ENCODE data around the gene CD200R1L. TPM values are rescaled to one million over a fixed set of nuclear protein-coding genes. Genes with fewer than 3 reads are reported as not detected.
"Not testable (repeated sequence)": the region's sequence is repeated elsewhere in the genome, so short reads cannot be mapped to it uniquely, and the experiment has no call there.

Gene CD200R1L
- total and polyA plus RNA-seq, 5 donors from 2014 or later, result not detected

DNA sequence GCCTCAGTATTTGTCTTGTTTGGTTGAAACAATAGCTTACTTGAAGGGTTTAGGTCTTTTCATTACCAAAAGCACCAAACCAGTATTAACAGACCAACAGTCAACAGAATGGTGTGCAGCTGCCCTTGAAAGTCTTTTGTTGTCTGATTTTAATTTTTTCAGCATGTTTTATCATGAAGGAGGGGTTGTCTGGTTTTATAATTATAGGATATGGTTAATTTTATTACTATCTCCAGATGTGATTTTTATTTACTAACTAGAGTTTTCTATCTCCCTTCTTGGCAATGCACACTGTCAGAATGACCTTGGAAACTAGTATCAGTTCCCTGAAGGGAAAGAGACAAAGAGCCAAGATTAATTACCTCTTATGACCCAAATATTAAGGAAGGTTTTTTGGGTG, 9.2 kb upstream of the CD200R1L start:
- Histone ChIP-seq H3K27ac (ENCODE audit: insufficient read depth, low read length, poor library complexity, severe bottlenecking) (no peak overlapping the region), H3K36me3 (ENCODE audit: control insufficient read depth, insufficient read depth, low read length) (no peaks in the 10 kb centered on the region), H3K27me3 (ENCODE audit: control insufficient read depth, insufficient read depth, low read length) (no peaks in the 10 kb centered on the region), H3K4me3 (ENCODE audit: low read depth, low read length) (no peak overlapping the region), H3K4me1 (ENCODE audit: control insufficient read depth, insufficient read depth, low read length, poor library complexity, severe bottlenecking) (peaks cover 16% of the 10 kb centered on the region), H3K9me3 (ENCODE audit: control insufficient read depth in 2 of 2, low read length in 2 of 2) (peaks cover 3 to 13% of the 10 kb centered on the region in 2 experiments)
- peaks cover 2 to 28% (median 8%) of the 10 kb centered on the region in 7 donors for H3K9me3 Mint-ChIP-seq
- H3K4me1 Mint-ChIP-seq, result peaks cover 3 to 27% (median 16%) of the 10 kb centered on the region in 4 donors
- DNase-seq (no peak), ATAC-seq (ENCODE audit: low read depth in 2 of 2) (no peak)
- H3K36me3 Mint-ChIP-seq, result no peaks in the 10 kb centered on the region
- H3K4me3 Mint-ChIP-seq, result no peak overlapping the region
- no peaks in the 10 kb centered on the region for H3K27me3 Mint-ChIP-seq
- H3K27ac Mint-ChIP-seq, result no peak overlapping the region

DNA sequence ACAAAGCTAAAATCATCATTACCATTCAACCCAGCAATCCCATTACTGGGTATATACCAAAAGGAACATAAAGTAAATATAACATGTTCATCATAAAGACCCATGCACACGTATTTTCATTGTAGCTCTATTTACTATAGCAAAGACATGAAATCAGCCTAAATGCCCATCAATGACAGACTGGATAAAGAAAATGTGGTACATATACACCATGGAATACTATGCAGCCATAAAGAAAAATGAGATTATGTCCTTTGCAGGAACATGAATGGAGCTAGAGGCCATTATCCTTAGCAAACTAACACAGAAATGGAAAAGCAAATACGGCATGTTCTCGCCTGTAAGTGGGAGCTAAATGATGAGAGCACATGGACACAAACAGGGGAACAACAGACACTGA, 8.4 kb upstream of the CD200R1L start:
- not testable (repeated sequence) for H3K27me3 Mint-ChIP-seq; H3K4me3 Mint-ChIP-seq; H3K27ac Mint-ChIP-seq; H3K27me3 ChIP-seq (ENCODE audit: control insufficient read depth, insufficient read depth, low read length); ATAC-seq (ENCODE audit: low read depth in 2 of 2); H3K36me3 ChIP-seq (ENCODE audit: control insufficient read depth, insufficient read depth, low read length); DNase-seq; H3K36me3 Mint-ChIP-seq; H3K4me3 ChIP-seq (ENCODE audit: low read depth, low read length); H3K27ac ChIP-seq (ENCODE audit: insufficient read depth, low read length, poor library complexity, severe bottlenecking)
- Mint-ChIP-seq H3K9me3 (peaks cover 3 to 30% (median 8%) of the 10 kb centered on the region in 7 donors), H3K4me1 (peaks cover 3 to 27% (median 16%) of the 10 kb centered on the region in 4 donors)
- H3K4me1 ChIP-seq (ENCODE audit: control insufficient read depth, insufficient read depth, low read length, poor library complexity, severe bottlenecking), result peaks cover 16% of the 10 kb centered on the region
- peaks cover 3 to 21% of the 10 kb centered on the region in 2 experiments for H3K9me3 ChIP-seq (ENCODE audit: control insufficient read depth in 2 of 2, low read length in 2 of 2)

DNA sequence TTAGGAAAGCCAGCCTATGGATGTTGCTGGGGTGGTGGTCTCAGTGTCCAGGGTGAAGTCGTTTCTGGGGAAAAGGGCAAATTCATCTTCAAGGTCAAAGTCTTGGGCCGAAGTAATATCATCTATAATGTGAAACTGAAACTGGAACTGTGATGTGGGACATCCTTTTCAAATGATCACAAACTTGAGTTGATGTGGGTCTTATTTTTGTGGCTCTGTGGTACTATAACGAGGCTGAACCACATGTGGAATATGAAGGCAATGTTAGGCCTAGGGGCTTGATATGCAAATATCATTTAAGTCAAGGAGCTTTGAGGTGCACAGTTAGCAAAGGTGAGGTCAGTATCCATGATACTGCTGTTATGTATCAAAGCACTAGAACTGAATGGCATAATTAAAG, 1.5 kb upstream of the CD200R1L start:
- peaks cover 3 to 23% of the 10 kb centered on the region in 2 experiments for H3K9me3 ChIP-seq (ENCODE audit: control insufficient read depth in 2 of 2, low read length in 2 of 2)
- Mint-ChIP-seq H3K4me1 (peaks cover 10 to 26% (median 18%) of the 10 kb centered on the region in 4 donors), H3K27ac (peak overlapping the region; percentile 29 to 68 (median 36)), H3K27me3 (no peaks in the 10 kb centered on the region), H3K4me3 (peak overlapping the region in 2 of 4 donors; percentile 50 to 73), H3K36me3 (no peaks in the 10 kb centered on the region), H3K9me3 (peaks cover 3 to 24% (median 9%) of the 10 kb centered on the region in 7 donors)
- no peaks in the 10 kb centered on the region for H3K27me3 ChIP-seq (ENCODE audit: control insufficient read depth, insufficient read depth, low read length)
- no peaks in the 10 kb centered on the region for H3K36me3 ChIP-seq (ENCODE audit: control insufficient read depth, insufficient read depth, low read length)
- peak overlapping the region; percentile 60 for H3K4me3 ChIP-seq (ENCODE audit: low read depth, low read length)
- H3K4me1 ChIP-seq (ENCODE audit: control insufficient read depth, insufficient read depth, low read length, poor library complexity, severe bottlenecking), result no peaks in the 10 kb centered on the region
- ATAC-seq (ENCODE audit: low read depth in 2 of 2) (no peak), DNase-seq (peak in 1 of 3 donors; percentile 28)
- H3K27ac ChIP-seq (ENCODE audit: insufficient read depth, low read length, poor library complexity, severe bottlenecking), result no peak overlapping the region

DNA sequence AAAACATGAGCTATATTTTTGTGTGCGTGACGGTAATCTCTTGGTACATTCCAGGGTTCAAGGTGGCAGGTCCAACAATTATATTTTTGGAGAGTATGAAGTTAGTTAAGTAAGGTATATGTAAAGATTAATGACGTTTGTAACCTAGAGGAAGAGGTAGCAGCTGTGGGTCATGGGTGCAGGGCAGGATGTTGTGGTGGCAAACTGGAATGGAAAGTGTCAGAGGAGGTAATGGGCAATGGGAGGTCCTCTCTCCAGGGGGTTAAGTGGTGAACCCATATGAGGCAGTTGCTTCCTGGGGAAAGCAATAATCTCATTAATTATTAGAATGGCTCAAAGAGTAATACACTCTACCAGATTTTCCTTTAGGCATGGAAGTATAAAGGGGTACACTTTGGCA, 1.0 kb upstream of the CD200R1L start:
- Mint-ChIP-seq H3K27ac (peak overlapping the region; percentile 27 to 59 (median 36)), H3K27me3 (no peaks in the 10 kb centered on the region), H3K36me3 (no peaks in the 10 kb centered on the region), H3K4me1 (peaks cover 10 to 26% (median 18%) of the 10 kb centered on the region in 4 donors), H3K4me3 (peak overlapping the region in 2 of 4 donors; percentile 50 to 73), H3K9me3 (peaks cover 3 to 24% (median 11%) of the 10 kb centered on the region in 7 donors)
- H3K4me3 ChIP-seq (ENCODE audit: low read depth, low read length), result peak overlapping the region; percentile 60
- DNase-seq, result peak in 2 of 3 donors; percentile 34 to 62
- no peaks in the 10 kb centered on the region for H3K4me1 ChIP-seq (ENCODE audit: control insufficient read depth, insufficient read depth, low read length, poor library complexity, severe bottlenecking)
- H3K36me3 ChIP-seq (ENCODE audit: control insufficient read depth, insufficient read depth, low read length), result no peaks in the 10 kb centered on the region
- ATAC-seq (ENCODE audit: low read depth in 2 of 2), result peak; percentile 55 to 62
- H3K27me3 ChIP-seq (ENCODE audit: control insufficient read depth, insufficient read depth, low read length), result no peaks in the 10 kb centered on the region
- peaks cover 3 to 23% of the 10 kb centered on the region in 2 experiments for H3K9me3 ChIP-seq (ENCODE audit: control insufficient read depth in 2 of 2, low read length in 2 of 2)
- H3K27ac ChIP-seq (ENCODE audit: insufficient read depth, low read length, poor library complexity, severe bottlenecking), result no peak overlapping the region

DNA sequence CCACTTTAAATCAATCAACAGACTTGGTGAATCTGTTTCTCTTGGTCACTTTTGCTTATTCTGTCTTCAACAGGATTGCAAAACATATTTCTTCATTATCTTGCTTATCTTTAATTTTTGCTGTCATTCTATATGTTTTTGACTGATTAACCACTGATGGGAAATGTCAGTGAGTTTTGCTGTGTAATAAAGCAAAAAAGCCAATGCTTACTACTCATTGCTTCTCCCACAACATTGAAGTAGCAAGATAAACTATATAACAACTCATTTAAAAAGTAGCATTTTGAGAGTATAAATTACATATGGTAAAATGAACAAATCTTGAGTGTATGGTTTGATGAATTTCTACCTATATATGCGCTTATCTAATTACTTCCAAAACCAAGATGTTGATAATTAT, 892 bp downstream of the CD200R1L start:
- H3K27me3 ChIP-seq (ENCODE audit: control insufficient read depth, insufficient read depth, low read length), result no peaks in the 10 kb centered on the region
- Mint-ChIP-seq H3K9me3 (peaks cover 0 to 12% (median 6%) of the 10 kb centered on the region in 7 donors), H3K36me3 (no peaks in the 10 kb centered on the region), H3K27ac (no peak overlapping the region), H3K4me1 (peaks cover 10 to 26% (median 18%) of the 10 kb centered on the region in 4 donors), H3K27me3 (no peaks in the 10 kb centered on the region), H3K4me3 (no peak overlapping the region)
- no peak overlapping the region for H3K27ac ChIP-seq (ENCODE audit: insufficient read depth, low read length, poor library complexity, severe bottlenecking)
- H3K4me3 ChIP-seq (ENCODE audit: low read depth, low read length), result no peak overlapping the region
- peaks cover 0 to 9% of the 10 kb centered on the region in 2 experiments for H3K9me3 ChIP-seq (ENCODE audit: control insufficient read depth in 2 of 2, low read length in 2 of 2)
- H3K36me3 ChIP-seq (ENCODE audit: control insufficient read depth, insufficient read depth, low read length), result no peaks in the 10 kb centered on the region
- H3K4me1 ChIP-seq (ENCODE audit: control insufficient read depth, insufficient read depth, low read length, poor library complexity, severe bottlenecking), result no peaks in the 10 kb centered on the region
- ATAC-seq (ENCODE audit: low read depth in 2 of 2) (no peak), DNase-seq (no peak)

DNA sequence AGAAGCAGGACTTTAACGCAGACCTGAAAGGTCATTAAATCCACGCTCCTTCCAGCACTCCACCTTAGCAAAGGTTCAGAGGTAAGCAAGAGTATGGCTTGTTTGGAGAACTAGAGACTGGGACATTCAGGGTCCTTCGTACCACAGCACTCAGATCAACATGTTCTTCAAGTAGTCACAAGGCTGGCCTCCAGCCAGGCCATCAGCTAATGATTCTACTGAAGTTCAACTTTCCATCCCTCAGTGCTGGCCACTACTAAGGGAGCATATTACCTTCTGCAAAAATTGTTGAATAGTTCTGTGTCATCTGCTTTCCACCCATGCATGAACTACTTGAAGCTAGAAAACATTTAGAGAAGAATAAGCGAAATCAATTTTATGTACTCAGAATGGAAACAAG, 17.6 kb downstream of the CD200R1L start:
- Mint-ChIP-seq H3K4me3 (no peak overlapping the region), H3K27me3 (no peaks in the 10 kb centered on the region)
- no peak for ATAC-seq (ENCODE audit: low read depth in 2 of 2)

DNA sequence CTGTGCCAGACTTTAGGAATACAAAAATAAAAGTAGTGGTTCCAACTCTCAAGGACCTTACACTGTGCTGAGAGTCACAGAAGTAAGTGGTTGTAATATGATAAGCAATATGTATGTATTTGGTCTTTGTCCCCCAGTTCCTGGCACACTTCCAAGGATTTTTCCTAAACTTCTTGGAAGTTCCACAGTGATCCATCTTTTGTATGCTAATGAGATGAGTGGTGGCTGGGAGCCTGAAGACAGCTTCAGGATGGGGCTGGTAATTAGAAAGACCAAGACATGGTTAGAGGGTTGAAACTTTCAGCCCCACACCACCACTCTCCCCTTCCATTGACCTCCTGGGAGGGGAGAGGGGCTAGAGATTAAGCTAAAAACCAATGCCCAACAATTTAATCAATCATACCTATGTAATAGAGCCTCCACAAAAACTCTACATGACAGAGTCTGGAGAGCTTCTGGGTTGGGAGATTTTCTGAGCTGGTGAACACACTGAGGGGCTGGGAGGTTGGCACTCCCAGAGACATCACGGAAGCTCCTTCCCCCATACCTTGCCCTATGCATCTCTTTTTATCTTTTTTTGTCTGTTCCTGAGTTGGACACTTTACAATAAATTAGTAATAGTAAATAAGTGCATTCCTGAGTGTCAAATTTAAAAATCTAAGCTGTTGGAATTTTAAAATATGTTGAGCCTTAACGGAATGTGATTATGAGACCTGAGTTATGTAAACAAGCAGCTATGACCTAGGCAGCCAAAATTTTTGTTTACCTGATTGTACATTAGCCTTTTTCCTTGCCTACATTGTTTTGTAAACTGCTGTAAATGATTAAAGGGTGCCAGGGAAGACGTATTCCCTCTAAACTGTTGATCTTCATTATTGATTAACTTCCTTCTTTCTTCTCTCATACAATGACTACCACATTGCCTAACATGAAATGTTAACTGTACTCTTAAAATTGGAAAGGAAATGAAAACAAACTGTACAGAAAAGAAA, 24.3 kb downstream of the CD200R1L start:
- H3K27ac Mint-ChIP-seq, result no peak overlapping the region
- no peak overlapping the region for H3K4me3 Mint-ChIP-seq
- H3K36me3 ChIP-seq (ENCODE audit: control insufficient read depth, insufficient read depth, low read length), result no peaks in the 10 kb centered on the region
- no peaks in the 10 kb centered on the region for H3K27me3 ChIP-seq (ENCODE audit: control insufficient read depth, insufficient read depth, low read length)
- H3K27me3 Mint-ChIP-seq, result peaks cover 8% of the 10 kb centered on the region
- DNase-seq, result no peak
- H3K9me3 Mint-ChIP-seq, result peaks cover 0 to 3% (median 0%) of the 10 kb centered on the region in 7 donors
- H3K9me3 ChIP-seq (ENCODE audit: control insufficient read depth in 2 of 2, low read length in 2 of 2), result no peaks in the 10 kb centered on the region
- no peaks in the 10 kb centered on the region for H3K4me1 Mint-ChIP-seq
- H3K4me3 ChIP-seq (ENCODE audit: low read depth, low read length), result no peak overlapping the region
- no peaks in the 10 kb centered on the region for H3K36me3 Mint-ChIP-seq
- no peak for ATAC-seq (ENCODE audit: low read depth in 2 of 2)
- no peak overlapping the region for H3K27ac ChIP-seq (ENCODE audit: insufficient read depth, low read length, poor library complexity, severe bottlenecking)
- no peaks in the 10 kb centered on the region for H3K4me1 ChIP-seq (ENCODE audit: control insufficient read depth, insufficient read depth, low read length, poor library complexity, severe bottlenecking)

More for the DNA sequence above, 17.6 kb downstream of the CD200R1L start:
- no peaks in the 10 kb centered on the region for H3K36me3 Mint-ChIP-seq
- H3K4me1 Mint-ChIP-seq, result no peaks in the 10 kb centered on the region
- H3K9me3 ChIP-seq (ENCODE audit: control insufficient read depth in 2 of 2, low read length in 2 of 2), result no peaks in the 10 kb centered on the region
- H3K36me3 ChIP-seq (ENCODE audit: control insufficient read depth, insufficient read depth, low read length), result no peaks in the 10 kb centered on the region
- no peaks in the 10 kb centered on the region for H3K9me3 Mint-ChIP-seq
- no peak overlapping the region for H3K27ac ChIP-seq (ENCODE audit: insufficient read depth, low read length, poor library complexity, severe bottlenecking)
- H3K27me3 ChIP-seq (ENCODE audit: control insufficient read depth, insufficient read depth, low read length), result no peaks in the 10 kb centered on the region
- no peak overlapping the region for H3K4me3 ChIP-seq (ENCODE audit: low read depth, low read length)
- no peak overlapping the region for H3K27ac Mint-ChIP-seq
- H3K4me1 ChIP-seq (ENCODE audit: control insufficient read depth, insufficient read depth, low read length, poor library complexity, severe bottlenecking), result no peaks in the 10 kb centered on the region
- no peak for DNase-seq
